Endometrium (tissue), 2 donors: ENCODE results near the gene MTMR3.
"Not testable (repeated sequence)": the region's sequence is repeated elsewhere in the genome, so short reads cannot be mapped to it uniquely, and the experiment has no call there.

ENCODE experiments used
- FAIRE-seq: peaks from 2 replicates; lab custom pipeline; 2012; peaks lifted over from hg19 to GRCh38; lab: Jason Lieb, UNC
- donor health status: control.
- donor health status: control.

Gene MTMR3

DNA sequence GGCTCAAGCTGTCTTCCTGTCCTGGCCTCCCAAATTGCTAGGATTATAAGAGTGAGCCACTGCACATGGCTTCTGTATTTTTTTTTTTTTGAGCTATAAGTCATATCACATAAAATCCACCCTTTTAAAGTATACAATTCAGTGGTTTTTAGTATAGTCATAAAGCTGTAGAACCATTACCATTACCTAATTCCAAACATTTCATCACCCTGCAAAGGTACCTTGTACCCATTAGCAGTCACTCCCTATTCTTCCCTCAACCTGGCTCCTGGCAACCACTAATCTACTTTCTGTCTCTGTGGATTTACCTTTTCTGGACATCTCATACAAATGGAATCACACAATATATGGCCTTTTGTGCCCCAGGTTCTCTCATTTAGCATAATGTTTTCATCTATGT lies 84.5 kb downstream of the MTMR3 start:
- no peak for FAIRE-seq

DNA sequence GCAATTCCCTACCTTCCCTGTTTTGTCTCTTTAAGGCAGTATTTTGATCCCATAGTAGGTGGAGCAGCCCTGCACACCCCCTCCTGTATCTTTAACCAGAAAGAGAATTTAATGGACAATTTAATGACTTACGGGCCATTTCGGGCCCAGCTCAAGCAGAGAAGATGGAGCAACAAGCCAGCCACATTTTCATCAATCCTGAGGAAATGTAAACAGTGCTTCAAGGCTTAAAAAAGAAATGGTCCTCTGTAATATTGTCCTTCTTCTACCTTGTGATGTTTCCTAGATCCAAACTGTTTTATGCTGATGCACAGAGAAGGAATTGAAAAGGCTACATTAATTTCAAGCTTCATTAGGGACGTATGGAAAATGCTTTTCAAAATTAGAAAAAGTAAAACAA lies 88.6 kb downstream of the MTMR3 start:
- FAIRE-seq, result no peak

DNA sequence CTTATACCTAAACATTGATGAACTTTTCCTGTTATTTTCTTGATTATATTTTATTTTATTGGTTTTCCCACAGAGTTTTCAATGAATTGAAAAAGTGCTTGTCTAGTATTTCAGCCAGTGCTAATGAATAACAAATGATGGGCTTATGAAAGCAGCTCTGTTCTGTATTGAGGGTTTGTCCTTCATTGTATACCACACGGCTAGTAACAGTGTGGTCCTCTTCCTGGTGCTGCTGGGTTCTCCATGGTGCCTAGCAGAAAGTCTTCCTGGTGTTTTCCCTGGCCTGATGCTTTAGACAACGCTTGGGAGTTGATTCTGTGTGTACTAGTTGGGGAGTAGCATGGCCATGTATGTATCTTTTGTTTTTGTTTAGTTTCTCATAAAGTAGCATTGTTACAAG lies 89.1 kb downstream of the MTMR3 start:
- FAIRE-seq, result no peak

DNA sequence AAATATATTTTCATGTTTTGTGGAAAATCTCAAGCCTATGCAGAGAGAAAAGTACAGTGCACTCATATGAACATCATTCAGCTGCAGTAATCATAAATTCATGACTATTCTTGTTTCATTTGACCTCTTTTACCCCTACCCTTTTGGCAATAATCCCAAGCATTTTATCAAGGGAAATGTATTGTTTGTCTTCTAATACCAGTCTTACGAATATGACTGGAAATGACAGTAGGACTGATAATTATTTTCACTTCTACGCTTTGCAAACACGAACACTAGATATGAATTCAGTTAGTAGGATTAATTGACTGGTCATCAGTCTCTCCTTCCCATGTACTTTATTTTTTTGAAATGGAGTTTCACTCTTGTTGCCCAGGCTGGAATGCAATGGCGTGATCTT lies 90.3 kb downstream of the MTMR3 start:
- FAIRE-seq, result no peak

DNA sequence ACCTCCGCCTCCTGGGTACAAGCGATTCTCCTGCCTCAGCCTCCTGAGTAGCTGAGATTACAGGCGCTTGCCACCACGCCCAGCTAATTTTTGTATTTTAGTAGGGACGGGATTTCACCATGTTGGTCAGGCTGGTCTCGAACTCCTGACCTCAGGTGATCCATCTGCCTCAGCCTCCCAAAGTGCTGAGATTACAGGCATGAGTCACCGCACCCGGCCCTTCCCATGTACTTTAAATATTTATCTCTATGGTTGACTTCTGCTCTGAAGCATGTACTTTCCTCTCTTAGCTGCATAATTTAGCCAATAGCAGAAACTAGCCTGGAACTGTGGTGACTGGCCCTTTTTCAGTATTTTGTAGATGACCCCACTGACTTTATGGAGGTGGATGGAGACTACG lies 90.7 kb downstream of the MTMR3 start:
- FAIRE-seq, result not testable (repeated sequence)

DNA sequence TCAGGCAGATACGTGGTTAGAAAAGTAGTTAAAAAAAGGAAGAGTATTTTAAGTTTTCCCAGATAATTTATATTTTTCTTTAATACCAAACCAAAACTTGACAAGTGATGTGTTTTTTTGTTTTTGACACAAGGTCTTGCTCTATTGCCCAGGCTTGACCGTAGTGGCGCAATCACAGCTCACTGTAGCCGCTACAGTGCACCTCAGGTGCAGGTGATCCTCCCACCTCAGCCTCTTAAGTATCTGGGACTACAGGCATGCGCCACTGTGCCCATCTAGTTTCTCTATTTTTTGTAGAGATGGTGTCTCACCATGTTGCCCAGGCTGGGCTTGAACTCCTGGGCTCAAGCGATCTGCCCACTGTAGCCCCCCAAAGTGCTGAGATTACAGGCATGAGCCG lies 92.5 kb downstream of the MTMR3 start:
- no peak for FAIRE-seq

DNA sequence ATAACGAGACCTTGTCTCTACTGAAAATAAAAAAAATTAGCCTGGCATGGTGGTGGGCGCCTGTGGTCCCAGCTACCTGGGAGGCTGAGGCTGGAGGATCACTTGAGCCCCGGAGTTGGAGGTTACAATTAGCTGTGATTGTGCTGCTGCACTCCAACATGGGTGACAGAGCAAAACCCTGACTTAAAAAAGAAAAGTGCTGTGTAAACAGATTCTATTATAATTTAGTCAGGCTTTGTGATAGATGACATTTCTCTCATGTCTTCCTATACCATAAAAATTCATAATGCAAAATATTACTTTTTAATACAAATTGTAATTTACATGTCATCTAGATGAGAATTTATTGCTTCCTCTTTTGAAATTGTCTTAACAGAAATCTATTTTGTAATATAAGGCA lies 94.1 kb downstream of the MTMR3 start:
- no peak for FAIRE-seq

DNA sequence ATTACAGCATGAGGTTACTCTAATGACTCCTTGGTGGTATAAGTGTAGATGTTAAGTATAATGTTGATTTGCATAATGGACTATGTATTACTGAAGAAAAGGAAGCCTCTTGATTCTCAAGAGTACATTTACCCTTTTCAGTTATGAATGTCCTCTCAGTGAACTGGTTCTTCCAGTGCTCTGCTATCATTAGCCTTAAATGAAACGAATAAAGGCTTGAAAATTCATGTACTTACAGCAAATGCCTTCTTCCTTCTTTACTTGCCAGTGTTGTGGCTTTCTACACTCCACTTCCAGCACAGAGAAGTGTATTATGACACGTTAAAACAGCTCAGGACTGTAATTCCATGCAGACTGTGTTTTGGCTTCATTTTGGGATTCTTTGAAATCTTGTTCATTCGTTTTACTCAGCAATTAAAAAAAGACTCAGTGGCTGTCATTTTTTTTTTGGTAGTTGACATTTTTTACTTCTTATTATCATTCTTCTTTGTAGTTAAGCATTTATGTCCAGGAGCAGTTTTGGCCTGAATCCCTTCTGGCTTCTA lies 96.9 kb downstream of the MTMR3 start:
- peak; percentile 97 for FAIRE-seq

DNA sequence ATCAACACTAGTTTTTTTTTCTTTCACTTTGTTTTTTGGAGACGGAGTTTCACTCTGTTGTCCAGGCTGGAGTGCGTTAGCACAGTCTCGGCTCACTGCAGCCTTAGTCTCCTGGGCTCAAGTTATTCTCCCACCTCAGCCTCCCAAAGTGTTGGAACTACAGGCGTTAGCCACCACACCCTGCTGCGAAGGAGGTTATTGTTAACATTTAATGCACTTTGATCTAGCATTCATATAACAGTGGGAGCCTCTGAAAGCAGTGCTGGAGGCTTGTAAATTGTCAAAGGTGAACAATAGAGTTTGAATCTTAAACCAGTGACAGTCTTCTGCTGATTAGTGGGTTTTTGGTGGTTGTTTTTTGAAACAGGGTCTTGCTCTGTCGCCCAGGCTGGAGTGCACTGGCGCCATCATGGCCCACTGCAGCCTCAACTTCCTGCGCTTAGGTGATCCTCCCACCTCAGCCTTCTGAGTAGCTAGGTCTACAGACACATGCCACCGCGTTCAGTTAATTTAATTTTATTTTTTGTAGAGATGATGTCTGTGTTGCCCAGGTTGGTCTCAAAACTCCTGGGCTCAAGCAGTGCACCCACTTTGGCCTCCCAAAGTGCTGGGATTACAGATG lies 100.4 kb downstream of the MTMR3 start:
- no peak for FAIRE-seq

DNA sequence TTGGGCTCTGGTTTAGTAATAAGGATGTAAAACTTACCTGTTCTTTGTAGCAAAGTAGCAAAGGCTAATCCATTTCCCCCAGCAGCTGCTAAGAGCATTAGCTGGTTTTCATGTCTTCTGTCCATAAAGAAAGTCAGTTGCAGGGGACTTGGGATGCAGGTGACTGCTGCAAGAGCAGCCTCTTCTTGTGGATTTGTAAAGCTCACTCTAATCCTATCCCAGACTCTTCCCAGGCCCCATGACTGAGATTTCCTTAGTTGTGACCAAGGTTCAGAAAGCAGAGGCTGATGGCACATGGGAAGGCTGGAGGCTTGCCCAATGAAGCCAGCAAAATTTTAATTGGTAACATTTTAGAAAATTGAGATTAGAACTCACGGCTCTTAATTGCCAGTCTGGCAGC lies 102.9 kb downstream of the MTMR3 start:
- no peak for FAIRE-seq

DNA sequence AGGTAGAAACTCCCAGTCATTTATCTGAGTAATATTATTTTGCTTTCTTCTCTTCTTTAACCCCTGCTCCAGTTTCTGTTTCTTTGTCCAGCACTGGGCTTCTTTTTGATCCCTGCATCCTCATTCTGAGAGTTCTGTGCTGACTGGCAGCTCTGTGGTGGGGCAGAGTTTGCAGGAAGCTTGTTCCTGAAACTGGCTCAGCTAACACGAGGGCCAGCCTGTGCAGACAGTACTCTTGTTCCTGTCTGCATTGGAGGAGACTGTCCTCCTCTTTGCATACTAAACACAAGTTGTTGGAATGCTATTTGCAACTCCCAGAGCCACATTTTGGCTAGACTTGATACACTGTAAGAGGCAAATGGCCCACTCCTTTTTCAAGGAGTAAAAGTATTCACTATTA lies 104.2 kb downstream of the MTMR3 start:
- no peak for FAIRE-seq

DNA sequence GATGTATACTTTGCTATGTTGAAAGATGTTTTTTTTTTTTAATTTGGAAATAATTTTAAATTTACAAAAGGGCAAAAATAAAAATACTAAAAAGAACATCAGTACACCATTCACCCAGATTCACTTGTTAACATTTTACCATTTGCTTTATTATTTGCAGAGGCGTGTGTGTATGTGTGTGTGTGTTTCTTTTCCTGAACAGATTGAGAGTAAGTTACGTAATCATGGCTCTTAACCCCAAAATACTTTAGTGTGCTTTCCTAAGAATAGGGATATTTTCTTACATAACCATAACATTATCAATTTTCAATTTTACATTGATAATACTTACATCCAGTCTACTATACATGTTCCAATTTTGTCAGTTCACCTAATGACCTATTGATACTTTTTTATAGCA lies 105.7 kb downstream of the MTMR3 start:
- FAIRE-seq, result no peak

DNA sequence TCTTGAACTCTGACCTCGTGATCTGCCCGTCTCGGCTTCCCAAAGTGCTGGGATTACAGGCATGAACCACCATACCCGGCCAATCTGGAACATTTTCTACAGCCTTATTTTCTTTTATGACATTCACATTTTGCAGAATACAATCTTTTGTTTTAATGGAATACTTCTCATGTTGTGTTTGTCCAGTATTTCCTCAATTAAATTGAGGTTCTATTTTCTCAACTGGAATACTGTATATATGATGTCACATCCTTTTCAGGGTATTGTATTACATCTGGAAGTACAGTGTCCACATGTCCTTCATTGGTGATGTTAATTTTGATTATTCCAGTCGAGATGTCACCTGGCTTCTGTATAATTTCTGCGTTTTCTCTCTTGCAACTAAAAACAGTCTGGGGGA lies 106.5 kb downstream of the MTMR3 start:
- FAIRE-seq, result no peak

DNA sequence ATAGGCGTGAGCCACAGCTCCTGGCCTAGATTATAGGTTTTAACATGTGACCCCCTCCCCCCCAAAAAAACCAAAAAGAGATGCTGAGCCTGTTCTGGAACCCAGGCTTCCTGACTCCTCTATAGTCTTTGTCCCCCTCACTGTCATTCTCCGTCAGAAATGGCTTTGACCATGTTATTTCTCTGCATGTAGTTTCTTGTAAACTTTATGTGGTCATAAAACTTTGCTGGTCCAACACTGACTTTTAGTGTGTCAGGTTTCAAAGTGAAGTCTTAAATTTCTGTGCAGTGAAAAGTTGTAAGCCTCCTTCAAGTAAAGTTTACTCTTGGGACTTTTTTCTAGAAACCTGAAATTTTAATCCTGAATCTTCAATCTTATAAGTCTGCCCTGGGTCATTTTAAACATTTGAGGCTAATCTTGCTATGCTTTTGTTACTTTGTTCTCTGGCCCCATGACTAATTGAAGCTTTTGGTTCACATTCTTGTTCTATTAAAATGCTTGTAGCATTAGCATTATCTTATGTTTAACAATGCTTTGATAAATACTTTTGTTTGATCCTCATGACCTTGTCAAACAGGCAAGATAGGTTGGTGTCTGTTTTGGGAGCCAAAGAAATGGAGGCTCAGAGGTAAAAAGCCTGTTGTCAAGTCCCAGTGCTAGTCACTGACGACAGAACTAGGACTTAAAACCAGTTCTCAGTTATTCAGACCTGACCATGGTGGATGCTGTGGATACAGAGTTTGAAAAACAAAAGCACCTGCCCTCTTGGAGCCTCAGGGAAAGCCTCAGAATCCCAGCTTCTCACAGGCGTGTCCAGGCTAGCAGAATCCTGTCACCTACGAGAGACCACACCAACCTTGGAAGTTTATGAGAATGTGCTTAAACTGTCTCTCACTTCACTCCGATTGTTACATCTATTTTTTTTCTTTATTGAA lies 109.6 kb downstream of the MTMR3 start:
- no peak for FAIRE-seq

DNA sequence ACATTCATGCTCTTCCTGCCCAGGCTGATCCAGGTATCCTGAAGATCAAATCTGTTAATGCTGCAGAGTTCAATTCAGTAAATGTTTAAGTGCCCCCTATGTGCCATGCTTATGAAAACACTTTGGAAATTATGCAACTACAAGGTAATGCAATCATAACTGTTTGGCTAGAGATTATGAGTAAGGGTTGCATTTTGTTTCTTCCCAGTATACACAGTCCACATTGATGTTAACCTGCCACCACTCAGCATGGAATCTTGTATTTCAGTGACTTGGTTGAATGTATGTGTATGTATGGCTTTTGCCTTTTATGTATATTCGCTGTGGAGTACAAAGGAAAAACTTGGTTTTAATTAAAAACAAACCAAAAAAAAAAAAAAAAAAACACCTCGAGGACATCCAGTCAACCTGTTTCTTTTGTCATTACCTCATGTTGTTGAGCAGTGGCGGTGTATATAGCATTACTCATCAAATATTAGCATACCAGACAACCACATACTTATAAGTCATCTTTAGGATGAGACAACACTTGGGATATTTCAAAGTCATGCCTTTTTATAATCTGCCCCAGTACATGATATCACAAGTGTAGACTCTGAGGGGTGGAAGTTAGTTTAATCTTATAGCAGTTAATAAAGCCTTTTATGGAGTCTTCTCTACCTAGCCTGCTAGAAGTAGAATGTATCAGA lies 111.2 kb downstream of the MTMR3 start:
- no peak for FAIRE-seq

DNA sequence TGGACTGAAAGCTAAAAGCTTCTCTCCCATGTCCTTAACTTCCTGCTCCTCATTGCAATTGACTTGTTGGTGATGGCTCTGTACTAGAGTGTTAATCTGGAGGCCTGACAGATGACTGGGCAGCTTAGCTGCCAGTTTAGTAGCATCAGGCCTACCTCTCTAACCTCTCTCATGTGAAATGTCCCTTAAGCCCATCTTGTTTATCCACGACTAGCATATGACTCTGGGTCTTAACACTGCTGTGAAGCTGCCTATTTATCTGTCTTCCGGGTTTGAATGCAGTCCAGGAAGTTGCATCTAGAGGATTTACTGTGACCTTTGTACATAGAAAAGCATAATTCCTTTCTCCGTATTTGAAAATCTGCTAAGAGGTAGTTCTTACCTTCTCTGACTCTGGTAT lies 112.0 kb downstream of the MTMR3 start:
- FAIRE-seq, result no peak

DNA sequence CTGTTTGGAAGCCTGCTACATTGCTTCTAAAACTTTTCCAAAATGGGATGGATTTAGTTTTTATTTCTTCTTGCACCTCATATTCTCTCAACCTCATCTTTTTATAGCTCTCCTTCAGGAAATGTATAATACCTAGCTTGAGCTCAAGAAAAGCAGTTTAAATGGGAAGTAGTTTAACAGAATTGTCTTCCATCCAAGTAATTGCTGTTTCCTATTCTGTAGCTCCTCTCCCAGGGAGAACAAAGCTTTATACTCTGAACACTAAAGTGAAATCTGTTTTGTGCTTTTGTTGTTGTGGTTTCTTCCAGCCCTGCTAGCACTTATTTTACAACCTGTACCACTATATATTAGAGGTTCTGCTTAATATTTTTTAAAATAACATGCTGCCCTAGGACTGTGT lies 114.1 kb downstream of the MTMR3 start:
- no peak for FAIRE-seq

DNA sequence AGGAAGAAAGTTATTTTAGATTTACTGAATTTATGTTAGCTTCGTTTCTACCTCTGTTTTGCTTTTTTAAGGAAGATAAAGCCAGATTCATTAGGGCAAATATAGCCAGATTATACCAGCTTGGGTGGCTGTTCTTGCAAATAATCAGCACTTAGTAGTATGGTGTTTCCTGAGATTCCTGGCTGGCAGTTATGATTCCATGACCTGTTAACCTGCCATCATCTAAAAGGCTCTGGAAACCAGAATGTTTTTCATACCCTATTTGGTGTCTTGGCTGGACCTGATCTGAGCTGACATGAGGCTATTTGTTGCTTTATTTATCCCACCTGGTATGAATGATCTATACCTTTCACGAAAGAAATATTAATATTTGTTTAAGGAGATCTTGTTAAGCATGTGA lies 114.5 kb downstream of the MTMR3 start:
- no peak for FAIRE-seq

DNA sequence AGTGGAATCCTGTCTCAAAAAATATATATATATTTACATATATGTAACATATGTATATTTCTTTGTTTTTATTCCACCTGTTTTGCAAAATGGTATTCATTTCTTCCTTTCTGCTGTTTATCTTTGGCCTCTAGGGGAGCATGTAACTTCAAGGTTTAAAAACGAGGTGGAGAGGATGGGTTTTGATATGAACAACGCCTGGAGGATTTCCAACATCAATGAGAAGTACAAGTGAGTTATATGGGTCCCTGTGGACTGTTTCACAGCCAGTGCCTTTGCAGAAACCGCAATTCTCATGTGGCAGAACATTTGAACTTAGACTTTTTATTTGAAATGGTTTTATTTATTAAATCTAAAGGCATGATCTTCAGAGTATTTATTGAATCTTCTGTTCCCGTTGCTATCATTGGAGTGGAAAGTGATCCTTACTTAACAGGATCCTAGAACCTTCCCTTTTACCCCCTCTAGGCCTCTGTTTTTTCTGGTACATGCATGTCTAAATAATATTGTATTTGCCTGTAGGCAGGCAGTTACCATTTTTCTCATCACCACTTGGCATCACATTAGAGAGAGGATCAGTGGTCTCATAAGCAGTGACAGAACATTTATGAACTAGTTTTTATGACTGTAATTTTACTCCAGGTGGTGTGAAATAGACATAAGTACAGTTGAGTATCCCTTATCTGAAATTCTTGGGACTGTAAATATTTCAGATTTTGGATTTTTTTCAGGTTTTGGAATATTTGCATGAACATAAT lies 115.8 kb downstream of the MTMR3 start:
- FAIRE-seq, result no peak

DNA sequence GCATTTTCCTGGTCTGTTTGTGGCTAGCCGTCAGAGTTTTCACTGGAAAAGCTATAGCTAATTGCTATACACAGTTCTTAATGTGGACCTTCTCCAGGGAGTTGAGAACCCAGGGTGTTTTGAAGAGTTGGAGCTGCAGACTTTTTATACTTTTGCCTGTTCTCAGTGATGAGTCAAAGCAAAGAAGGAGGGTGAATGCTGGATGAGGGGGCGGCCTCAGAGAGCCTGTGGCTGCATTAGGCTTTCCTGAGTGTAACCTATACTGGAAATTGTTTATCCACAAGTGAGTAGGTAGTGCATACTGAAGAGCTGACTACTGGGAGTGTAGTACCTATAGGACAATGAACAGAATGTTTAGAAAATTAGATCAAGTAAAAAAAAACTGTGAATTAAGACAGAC lies 117.6 kb downstream of the MTMR3 start:
- no peak for FAIRE-seq

DNA sequence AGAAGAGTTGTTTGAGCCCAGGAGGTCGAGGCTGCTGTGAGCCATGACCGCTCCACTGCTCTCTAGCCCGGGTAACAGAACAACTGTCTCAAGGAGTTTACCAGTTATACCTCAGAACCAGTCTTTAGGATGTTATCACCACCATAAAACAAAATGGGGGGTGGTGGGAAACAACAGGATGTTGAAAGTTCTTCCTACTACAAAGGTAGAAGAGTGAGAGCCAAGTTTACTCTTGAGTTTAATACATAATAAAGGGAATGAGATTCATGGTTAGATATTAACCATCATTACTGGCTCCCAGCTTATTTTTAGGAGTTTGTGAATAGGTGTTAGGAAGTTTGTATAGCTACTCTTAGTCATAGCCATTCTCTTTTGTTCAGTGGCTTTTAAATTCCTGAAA lies 118.5 kb downstream of the MTMR3 start:
- no peak for FAIRE-seq

DNA sequence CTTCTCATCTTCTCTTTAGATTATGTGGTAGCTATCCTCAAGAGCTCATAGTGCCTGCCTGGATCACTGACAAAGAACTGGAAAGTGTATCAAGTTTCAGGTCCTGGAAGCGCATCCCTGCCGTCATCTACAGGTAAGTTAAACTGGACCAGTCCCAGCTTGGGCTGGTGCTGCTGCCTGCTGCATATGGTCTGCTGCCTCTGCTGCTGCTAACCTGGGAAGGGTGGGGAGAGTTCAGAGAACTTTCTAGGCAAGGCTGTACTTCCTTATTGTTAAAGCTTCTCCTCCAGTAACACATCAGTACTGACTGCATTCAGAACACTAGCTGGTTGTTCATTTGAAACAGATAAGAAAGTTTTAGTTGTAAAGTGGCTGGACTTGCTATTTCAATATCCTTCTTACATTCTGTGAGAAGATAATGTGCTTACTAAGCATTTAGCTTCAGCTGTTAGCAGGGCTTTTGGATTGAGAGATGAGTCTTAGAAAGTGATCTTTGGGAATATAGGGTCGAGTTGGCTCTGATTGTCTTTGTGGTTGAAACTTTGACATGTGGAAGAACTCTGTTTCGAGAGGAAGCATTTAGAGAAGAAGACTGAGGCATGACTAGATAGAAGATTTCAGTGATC lies 120.0 kb downstream of the MTMR3 start:
- FAIRE-seq, result no peak
